ENCODE data around the gene ZSWIM1. TPM values are rescaled to one million over a fixed set of nuclear protein-coding genes. Genes with fewer than 3 reads are reported as not detected.
"Not testable (repeated sequence)": the region's sequence is repeated elsewhere in the genome, so short reads cannot be mapped to it uniquely, and the experiment has no call there.

The ZSWIM1 gene
- total and polyA plus RNA-seq, 2 experiments from 2014 or later, result 11.7 to 13.5 TPM

DNA sequence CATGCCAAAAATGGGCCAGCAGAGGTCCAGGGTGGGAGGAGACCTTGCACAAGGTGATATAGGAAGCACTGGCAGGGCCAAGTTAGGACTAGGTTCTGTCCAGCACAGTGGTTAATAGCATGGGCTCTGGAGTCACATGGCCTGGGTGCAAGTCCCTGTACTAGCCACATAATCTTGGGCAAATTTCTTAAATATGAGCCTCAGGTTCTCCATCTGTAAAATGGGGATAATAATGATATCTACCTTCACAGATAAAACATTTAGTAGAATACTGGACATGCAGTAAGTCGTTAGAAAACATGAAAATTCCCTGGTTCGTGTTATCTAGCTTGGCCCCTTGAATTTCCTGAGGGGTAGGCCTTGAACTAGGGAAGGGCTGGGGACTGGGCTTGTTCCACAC is 16.3 kb downstream of the ZSWIM1 start:
- peaks cover 64% of the 10 kb centered on the region for H3K36me3 ChIP-seq
- TF ChIP-seq, protein P1, sequence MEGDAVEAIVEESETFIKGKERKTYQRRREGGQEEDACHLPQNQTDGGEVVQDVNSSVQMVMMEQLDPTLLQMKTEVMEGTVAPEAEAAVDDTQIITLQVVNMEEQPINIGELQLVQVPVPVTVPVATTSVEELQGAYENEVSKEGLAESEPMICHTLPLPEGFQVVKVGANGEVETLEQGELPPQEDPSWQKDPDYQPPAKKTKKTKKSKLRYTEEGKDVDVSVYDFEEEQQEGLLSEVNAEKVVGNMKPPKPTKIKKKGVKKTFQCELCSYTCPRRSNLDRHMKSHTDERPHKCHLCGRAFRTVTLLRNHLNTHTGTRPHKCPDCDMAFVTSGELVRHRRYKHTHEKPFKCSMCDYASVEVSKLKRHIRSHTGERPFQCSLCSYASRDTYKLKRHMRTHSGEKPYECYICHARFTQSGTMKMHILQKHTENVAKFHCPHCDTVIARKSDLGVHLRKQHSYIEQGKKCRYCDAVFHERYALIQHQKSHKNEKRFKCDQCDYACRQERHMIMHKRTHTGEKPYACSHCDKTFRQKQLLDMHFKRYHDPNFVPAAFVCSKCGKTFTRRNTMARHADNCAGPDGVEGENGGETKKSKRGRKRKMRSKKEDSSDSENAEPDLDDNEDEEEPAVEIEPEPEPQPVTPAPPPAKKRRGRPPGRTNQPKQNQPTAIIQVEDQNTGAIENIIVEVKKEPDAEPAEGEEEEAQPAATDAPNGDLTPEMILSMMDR (IDR thresholded peaks at IDR 0.05; ENCODE audit: low read depth, low read length), result no peak
- H3K4me1 ChIP-seq (ENCODE audit: low read depth), result no peaks in the 10 kb centered on the region

DNA sequence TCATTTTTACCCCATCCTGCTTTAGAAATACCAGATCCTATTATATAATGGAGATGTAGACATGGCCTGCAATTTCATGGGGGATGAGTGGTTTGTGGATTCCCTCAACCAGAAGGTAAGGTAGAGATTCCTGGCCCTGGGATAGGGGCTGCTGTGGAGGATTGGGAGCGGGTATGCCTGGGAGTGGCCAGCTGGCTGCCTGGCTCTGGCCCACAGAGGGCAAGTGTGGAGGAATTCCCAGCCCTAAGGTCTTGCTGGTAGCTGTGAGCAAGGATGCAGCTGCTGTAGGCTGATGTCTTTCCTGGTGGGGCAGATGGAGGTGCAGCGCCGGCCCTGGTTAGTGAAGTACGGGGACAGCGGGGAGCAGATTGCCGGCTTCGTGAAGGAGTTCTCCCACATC is 16.7 kb downstream of the ZSWIM1 start:
- Histone ChIP-seq H3K27me3 (no peaks in the 10 kb centered on the region), H3K27ac (no peak overlapping the region), H3K4me3 (no peak overlapping the region), H3K9me3 (ENCODE audit: low read depth) (no peaks in the 10 kb centered on the region), H3K36me3 (peaks cover 64% of the 10 kb centered on the region), H3K4me1 (ENCODE audit: low read depth) (no peaks in the 10 kb centered on the region)
- TF ChIP-seq, protein P1 (IDR thresholded peaks at IDR 0.05; ENCODE audit: low read depth, low read length), result no peak
- no peak for DNase-seq (ENCODE audit: low read depth in 1 of 2, low spot score in 1 of 2)

More for the DNA sequence above, 16.3 kb downstream of the ZSWIM1 start:
- Histone ChIP-seq H3K27ac (no peak overlapping the region), H3K27me3 (no peaks in the 10 kb centered on the region), H3K9me3 (ENCODE audit: low read depth) (no peaks in the 10 kb centered on the region), H3K4me3 (no peak overlapping the region)
- no peak for DNase-seq (ENCODE audit: low read depth in 1 of 2, low spot score in 1 of 2)

DNA sequence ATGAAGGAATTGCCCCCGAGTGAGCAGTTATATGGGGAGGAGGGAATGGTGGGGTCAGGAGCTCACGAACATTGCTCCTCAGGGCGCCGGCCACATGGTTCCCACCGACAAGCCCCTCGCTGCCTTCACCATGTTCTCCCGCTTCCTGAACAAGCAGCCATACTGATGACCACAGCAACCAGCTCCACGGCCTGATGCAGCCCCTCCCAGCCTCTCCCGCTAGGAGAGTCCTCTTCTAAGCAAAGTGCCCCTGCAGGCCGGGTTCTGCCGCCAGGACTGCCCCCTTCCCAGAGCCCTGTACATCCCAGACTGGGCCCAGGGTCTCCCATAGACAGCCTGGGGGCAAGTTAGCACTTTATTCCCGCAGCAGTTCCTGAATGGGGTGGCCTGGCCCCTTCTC is 17.3 kb downstream of the ZSWIM1 start:
- Histone ChIP-seq H3K9me3 (ENCODE audit: low read depth) (no peaks in the 10 kb centered on the region), H3K27ac (no peak overlapping the region), H3K4me3 (no peak overlapping the region), H3K4me1 (ENCODE audit: low read depth) (no peaks in the 10 kb centered on the region), H3K36me3 (peaks cover 64% of the 10 kb centered on the region), H3K27me3 (no peaks in the 10 kb centered on the region)
- TF ChIP-seq, protein P1 (IDR thresholded peaks at IDR 0.05; ENCODE audit: low read depth, low read length), result no peak
- DNase-seq (ENCODE audit: low read depth in 1 of 2, low spot score in 1 of 2), result no peak

DNA sequence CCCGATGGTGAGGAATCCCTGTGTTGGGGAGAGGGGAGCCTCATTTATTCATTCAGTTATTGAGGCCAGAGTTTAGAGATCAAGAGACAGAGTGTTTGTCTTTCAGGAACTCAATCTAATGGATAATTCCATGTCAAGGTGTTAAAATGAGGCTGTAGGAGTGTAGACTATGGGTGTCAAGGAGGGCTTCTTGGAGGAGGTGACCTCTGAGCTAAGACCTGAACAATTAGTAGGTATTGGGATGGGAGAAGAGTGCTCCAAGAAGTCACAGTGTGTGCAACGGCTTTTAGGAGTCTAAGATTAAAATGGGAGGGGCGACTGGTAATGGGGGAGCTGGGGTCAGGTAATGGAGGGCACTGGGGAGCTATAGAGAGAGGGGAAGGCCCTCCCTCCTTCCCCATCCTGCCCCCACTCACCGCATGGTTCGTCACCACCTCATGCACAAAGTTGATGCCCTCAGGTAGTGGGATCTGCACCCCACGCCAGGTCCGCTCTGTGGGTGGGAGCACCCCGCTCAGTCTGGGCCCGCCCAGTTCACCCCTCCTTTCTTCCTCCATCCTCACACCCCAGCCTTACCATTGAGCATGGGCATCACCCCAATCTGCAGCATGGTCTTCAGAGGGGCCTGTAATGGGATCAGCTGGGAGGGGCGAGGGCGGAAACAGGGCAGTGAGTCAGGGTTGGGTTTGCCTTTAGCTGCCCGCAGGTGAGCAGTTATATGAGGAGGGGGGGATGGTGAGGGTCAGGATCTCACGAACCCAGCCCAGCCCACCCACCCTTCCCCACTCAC is 18.2 kb downstream of the ZSWIM1 start:
- Histone ChIP-seq H3K27me3 (no peaks in the 10 kb centered on the region), H3K9me3 (ENCODE audit: low read depth) (no peaks in the 10 kb centered on the region), H3K4me1 (ENCODE audit: low read depth) (no peaks in the 10 kb centered on the region), H3K36me3 (peaks cover 63% of the 10 kb centered on the region), H3K27ac (no peak overlapping the region), H3K4me3 (no peak overlapping the region)
- TF ChIP-seq, protein P1 (IDR thresholded peaks at IDR 0.05; ENCODE audit: low read depth, low read length), result no peak
- no peak for DNase-seq (ENCODE audit: low read depth in 1 of 2, low spot score in 1 of 2)

DNA sequence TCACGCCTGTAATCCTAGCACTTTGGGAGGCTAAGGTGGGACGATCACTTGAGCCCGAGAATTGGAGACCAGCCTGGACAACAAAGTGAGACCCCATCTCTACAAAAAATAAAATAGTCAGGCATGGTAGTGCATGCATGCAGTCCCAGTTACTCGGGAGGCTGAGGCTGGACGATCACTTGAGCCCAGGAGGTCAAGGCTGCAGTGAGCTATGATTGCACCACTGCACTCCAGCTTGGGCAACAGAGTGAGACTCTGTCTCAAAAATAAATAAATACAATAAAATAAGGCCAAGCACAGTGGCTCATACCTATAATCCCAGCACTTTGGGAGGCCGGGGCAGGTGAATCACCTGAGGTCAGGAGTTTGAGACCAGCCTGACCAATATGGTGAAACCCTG is 20.3 kb downstream of the ZSWIM1 start:
- not testable (repeated sequence) for H3K27ac ChIP-seq; DNase-seq (ENCODE audit: low read depth in 1 of 2, low spot score in 1 of 2); H3K27me3 ChIP-seq; H3K9me3 ChIP-seq (ENCODE audit: low read depth); H3K4me3 ChIP-seq; H3K4me1 ChIP-seq (ENCODE audit: low read depth)
- peaks cover 63% of the 10 kb centered on the region for H3K36me3 ChIP-seq

DNA sequence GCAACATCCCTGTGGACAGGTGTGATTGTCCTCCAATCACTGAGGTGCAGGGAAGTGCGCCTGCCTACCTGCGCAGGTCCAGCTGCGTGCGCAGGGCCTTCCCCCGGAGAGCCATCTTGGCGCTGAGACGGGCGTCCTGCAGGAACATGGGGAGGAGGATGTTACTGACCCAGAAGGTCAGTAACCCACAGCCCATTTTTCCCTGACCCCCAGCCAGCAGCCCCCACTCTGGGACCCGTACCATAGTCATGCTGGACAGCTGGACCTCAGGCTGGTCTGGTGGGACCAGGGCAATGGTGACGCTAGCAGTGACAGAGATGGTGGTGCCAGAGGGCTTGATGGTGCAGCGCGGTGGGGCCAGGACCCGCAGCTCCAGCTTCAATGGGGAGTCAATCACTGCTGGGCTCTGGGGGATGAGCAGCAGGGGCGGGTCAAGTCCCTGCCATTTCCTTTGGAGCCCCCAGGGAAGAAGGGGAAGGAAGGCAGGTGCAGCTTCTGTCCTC is 21.2 kb downstream of the ZSWIM1 start:
- Histone ChIP-seq H3K27me3 (no peaks in the 10 kb centered on the region), H3K4me1 (ENCODE audit: low read depth) (no peaks in the 10 kb centered on the region), H3K4me3 (no peak overlapping the region), H3K9me3 (ENCODE audit: low read depth) (no peaks in the 10 kb centered on the region), H3K36me3 (peaks cover 56% of the 10 kb centered on the region), H3K27ac (no peak overlapping the region)
- TF ChIP-seq, protein P1 (IDR thresholded peaks at IDR 0.05; ENCODE audit: low read depth, low read length), result no peak
- DNase-seq (ENCODE audit: low read depth in 1 of 2, low spot score in 1 of 2), result no peak
